Testis (tissue), 3 donors: ENCODE results near the gene CKAP2L. TPM values are rescaled to one million over a fixed set of nuclear protein-coding genes. Genes with fewer than 3 reads are reported as not detected.

Source experiments
- DNase-seq: peaks from one replicate; pipeline ENCODE4 v3.0.0-alpha.2; 2019
- H3K27ac ChIP-seq, 2 donors: fragments of 200-600 bp; sonication (generic); one replicate each; pipeline ENCODE4 v1.5.1; 2019
- H3K27me3 ChIP-seq: fragments of 200-600 bp; sonication (generic); one replicate; pipeline ENCODE4 v1.5.1; 2019
- H3K36me3 ChIP-seq: fragments of 200-600 bp; sonication (generic); one replicate; pipeline ENCODE4 v1.5.1; 2017; ENCODE audit warnings: low read depth; ENCODE audit errors: missing control alignments
- H3K4me1 ChIP-seq: fragments of 200-600 bp; sonication (generic); one replicate; pipeline ENCODE4 v1.5.1; 2019
- H3K4me3 ChIP-seq, 2 donors: fragments of 200-600 bp; sonication (generic); one replicate each; pipeline ENCODE4 v1.5.1; 2017 to 2019
- H3K9me3 ChIP-seq: fragments of 200-600 bp; sonication (generic); one replicate; pipeline ENCODE4 v1.5.1; 2017
- CTCF ChIP-seq, 3 experiments: fragments of 450-650 bp in 2 of 3; fragments of 200-600 bp in 1 of 3; sonication (generic) in 1 of 3; IDR thresholded peaks; one replicate each; pipeline ENCODE4 v1.5.1; 2016 to 2019; ENCODE audit warnings: antibody characterized with exemption in 3 of 3, mild to moderate bottlenecking in 2 of 3, moderate library complexity in 1 of 3
- POLR2A ChIP-seq: fragments of 450-650 bp; IDR thresholded peaks from one replicate; pipeline ENCODE4 v1.6.1; 2017; ENCODE audit warnings: antibody characterized with exemption, mild to moderate bottlenecking, moderate library complexity
- WGBS, 2 donors: methylation state at CpG; one replicate each; pipeline ENCODE4 v1.1.5; 2018; 5-methylcytosine and 5-hydroxymethylcytosine counted together
- intact Hi-C: fragments of 100-400 bp; cut with DNase I; formaldehyde crosslinking; loops from one replicate; pipeline ENCODE4 v1.15.1; 2023; ENCODE audit warnings: low total_unique reads
- polyA plus RNA-seq: library from polyadenylated mRNA; stranded (reverse); fragments of 350-450 nt; fragmentation: Illumina TruSeq; extraction: RNeasy Lipid Tissue Mini Kit (QIAGEN cat#74804); gene quantifications from one replicate; pipeline ENCODE4 v1.2.3, GENCODE V29; 2014; ENCODE audit warnings: low read depth, low replicate concordance; ENCODE audit not compliant: insufficient read depth
- total RNA-seq, 2 donors: library from RNA; depleted of rRNA; stranded (reverse); fragments of >200 nt; gene quantifications; one replicate each; pipeline ENCODE4 v1.2.3, GENCODE V29; 2016

The CKAP2L gene
- total and polyA plus RNA-seq, 3 donors from 2014 or later = 7.1 to 11.0 (median 9.5) TPM

- Histone ChIP-seq H3K4me1 (no peaks in the 10 kb centered on the region), H3K4me3 (no peak overlapping the region), H3K36me3 (no peaks in the 10 kb centered on the region), H3K27ac (no peak overlapping the region), H3K27me3 (no peaks in the 10 kb centered on the region), H3K9me3 (no peaks in the 10 kb centered on the region)
- WGBS, 2 donors = 69 to 81% methylated on average over 8 of the region's 8 CpGs
- TF ChIP-seq POLR2A = no peak
- no peak for TF ChIP-seq CTCF (IDR thresholded peaks at IDR 0.05)
- intact Hi-C loops = no loop called here
- DNase-seq = no peak
Observed at GRCh38 chr2:112701052-112701451, 63.4 kb downstream of the CKAP2L start.

GRCh38 chr2:112699984-112700667 lies 64.3 kb downstream of the CKAP2L start:
- no peak for DNase-seq
- Histone ChIP-seq H3K9me3 (no peaks in the 10 kb centered on the region), H3K36me3 (no peaks in the 10 kb centered on the region), H3K4me3 (no peak overlapping the region), H3K27ac (no peak overlapping the region), H3K27me3 (no peaks in the 10 kb centered on the region), H3K4me1 (no peaks in the 10 kb centered on the region)
- TF ChIP-seq POLR2A = no peak
- TF ChIP-seq CTCF (IDR thresholded peaks at IDR 0.05) = no peak
- 78 to 80% methylated on average over 3 of the region's 3 CpGs for WGBS, 2 donors
- intact Hi-C loops = no loop called here

- DNase-seq = no peak
- Histone ChIP-seq H3K9me3 (no peaks in the 10 kb centered on the region), H3K4me3 (no peak overlapping the region), H3K36me3 (no peaks in the 10 kb centered on the region), H3K27me3 (no peaks in the 10 kb centered on the region), H3K27ac (no peak overlapping the region), H3K4me1 (no peaks in the 10 kb centered on the region)
- intact Hi-C loops = no loop called here
- WGBS, 2 donors = 77 to 81% methylated on average over 3 of the region's 3 CpGs
- no peak for TF ChIP-seq CTCF (IDR thresholded peaks at IDR 0.05)
- TF ChIP-seq POLR2A = no peak
Observed at GRCh38 chr2:112698834-112699515, 65.4 kb downstream of the CKAP2L start.

- Histone ChIP-seq H3K27me3 (no peaks in the 10 kb centered on the region), H3K4me1 (no peaks in the 10 kb centered on the region), H3K4me3 (no peak overlapping the region), H3K27ac (no peak overlapping the region), H3K9me3 (no peaks in the 10 kb centered on the region), H3K36me3 (no peaks in the 10 kb centered on the region)
- TF ChIP-seq POLR2A = no peak
- no peak for TF ChIP-seq CTCF (IDR thresholded peaks at IDR 0.05)
- WGBS, 2 donors = 95 to 96% methylated on average over 11 of the region's 12 CpGs
- intact Hi-C loops = no loop called here
- DNase-seq = no peak
Observed at GRCh38 chr2:112694182-112694581, 70.2 kb downstream of the CKAP2L start.

GRCh38 chr2:112693596-112693995 lies 70.8 kb downstream of the CKAP2L start:
- Histone ChIP-seq H3K27ac (no peak overlapping the region), H3K4me1 (no peaks in the 10 kb centered on the region), H3K36me3 (no peaks in the 10 kb centered on the region), H3K4me3 (no peak overlapping the region), H3K27me3 (no peaks in the 10 kb centered on the region), H3K9me3 (no peaks in the 10 kb centered on the region)
- DNase-seq = no peak
- TF ChIP-seq CTCF (IDR thresholded peaks at IDR 0.05) (no peak), POLR2A (no peak)
- 85 to 90% methylated on average over 9 of the region's 9 CpGs for WGBS, 2 donors
- intact Hi-C loops = no loop called here
